GM21423 (cell line): Measurements from ENCODE around the gene FJX1.
"Not testable (repeated sequence)": the region's sequence is repeated elsewhere in the genome, so short reads cannot be mapped to it uniquely, and the experiment has no call there.

Experiments
- ATAC-seq: cut with Tn5 transposase; IDR thresholded peaks from one replicate; pipeline ENCODE4 v1.9.1; 2021; ENCODE audit warnings: mild to moderate bottlenecking, moderate library complexity; ENCODE audit not compliant: unreplicated experiment

The FJX1 gene

GRCh38 chr11:35664977-35665441, 46.7 kb downstream of the FJX1 start:
- no peak for ATAC-seq

- ATAC-seq, result no peak
These were observed 49.0 kb downstream of the FJX1 start for GRCh38 chr11:35667257-35667656.

- not testable (repeated sequence) for ATAC-seq
These were observed 50.1 kb downstream of the FJX1 start for GRCh38 chr11:35668350-35668749.
